HUES48 (cell line): Measurements from ENCODE around the gene KRTAP4-7.
A peak's percentile ranks its signal among the peaks of the same experiment; 100 is the strongest.
"Not testable (repeated sequence)": the region's sequence is repeated elsewhere in the genome, so short reads cannot be mapped to it uniquely, and the experiment has no call there.

Experiments used
- H3K27ac ChIP-seq: one replicate; pipeline ENCODE4 v1.7.0; 2013; ENCODE audit warnings: low read depth, low read length, inconsistent platforms
- H3K27me3 ChIP-seq: 2 replicates; pipeline ENCODE4 v1.6.1; 2013; ENCODE audit warnings: mild to moderate bottlenecking, low read length; ENCODE audit not compliant: control insufficient read depth, insufficient read depth
- H3K36me3 ChIP-seq: 2 replicates; pipeline ENCODE4 v1.6.1; 2013; ENCODE audit warnings: low read length; ENCODE audit not compliant: control insufficient read depth, insufficient read depth
- H3K4me1 ChIP-seq: 2 replicates; pipeline ENCODE4 v1.6.1; 2013; ENCODE audit warnings: mild to moderate bottlenecking, low read length; ENCODE audit not compliant: control insufficient read depth, insufficient read depth
- H3K4me3 ChIP-seq: 2 replicates; pipeline ENCODE4 v1.5.1; 2013; ENCODE audit warnings: mild to moderate bottlenecking, low read depth, low read length
- H3K9ac ChIP-seq: 2 replicates; pipeline ENCODE4 v1.6.1; 2013; ENCODE audit warnings: mild to moderate bottlenecking, low read depth, low read length, moderate library complexity
- H3K9me3 ChIP-seq: 2 replicates; pipeline ENCODE4 v1.6.1; 2013; ENCODE audit warnings: low read length; ENCODE audit not compliant: control insufficient read depth, insufficient read depth

The KRTAP4-7 gene

GRCh38 chr17:41098481-41098880 is 14.5 kb downstream of the KRTAP4-7 start:
- Histone ChIP-seq H3K9me3 (0 out of 2 replicates have a peak, but pooled peaks cover 2% of the 10 kb centered on the region), H3K27ac (no peak overlapping the region), H3K27me3 (no peaks in the 10 kb centered on the region), H3K9ac (no peak overlapping the region), H3K4me3 (no peak overlapping the region), H3K4me1 (no peaks in the 10 kb centered on the region), H3K36me3 (no peaks in the 10 kb centered on the region)

GRCh38 chr17:41099682-41100480 is 15.9 kb downstream of the KRTAP4-7 start:
- H3K4me3 ChIP-seq, H3K9ac ChIP-seq, H3K36me3 ChIP-seq, H3K27ac ChIP-seq, H3K4me1 ChIP-seq, H3K27me3 ChIP-seq, H3K9me3 ChIP-seq: not testable (repeated sequence)

- Histone ChIP-seq H3K4me1 (peaks cover 4% of the 10 kb centered on the region; the same call in 1 of the 2 replicates), H3K9ac (no peak within 1 kb of the TSS)
Observed at GRCh38 chr17:41101586-41102259, 17.8 kb downstream of the KRTAP4-7 start, which contains the start of gene KRTAP4-16. Gene KRTAP4-16 (minus strand): TSS chr17:41102209. CDS start chr17:41102209, 0 bp downstream.

GRCh38 chr17:41103896-41104295 is 19.9 kb downstream of the KRTAP4-7 start:
- Histone ChIP-seq H3K4me3 (no peak overlapping the region), H3K4me1 (peaks cover 21% of the 10 kb centered on the region), H3K9ac (no peak overlapping the region), H3K27ac (no peak overlapping the region), H3K27me3 (no peaks in the 10 kb centered on the region), H3K9me3 (0 out of 2 replicates have a peak, but pooled peaks cover 8% of the 10 kb centered on the region), H3K36me3 (no peaks in the 10 kb centered on the region)

More at GRCh38 chr17:41101586-41102259, 17.8 kb downstream of the KRTAP4-7 start, which contains the start of gene KRTAP4-16:
- H3K36me3 ChIP-seq = no peaks in the 10 kb centered on the region
- H3K4me3 ChIP-seq = no peak within 1 kb of the TSS
- H3K27me3 ChIP-seq = no peaks in the 10 kb centered on the region
- H3K9me3 ChIP-seq = no peaks in the 10 kb centered on the region
- H3K27ac ChIP-seq = no peak within 1 kb of the TSS

GRCh38 chr17:41104386-41105038 is 20.6 kb downstream of the KRTAP4-7 start:
- H3K27ac ChIP-seq, H3K4me3 ChIP-seq, H3K9me3 ChIP-seq, H3K9ac ChIP-seq, H3K27me3 ChIP-seq, H3K36me3 ChIP-seq: not testable (repeated sequence)
- H3K4me1 ChIP-seq = peaks cover 21% of the 10 kb centered on the region

DNA sequence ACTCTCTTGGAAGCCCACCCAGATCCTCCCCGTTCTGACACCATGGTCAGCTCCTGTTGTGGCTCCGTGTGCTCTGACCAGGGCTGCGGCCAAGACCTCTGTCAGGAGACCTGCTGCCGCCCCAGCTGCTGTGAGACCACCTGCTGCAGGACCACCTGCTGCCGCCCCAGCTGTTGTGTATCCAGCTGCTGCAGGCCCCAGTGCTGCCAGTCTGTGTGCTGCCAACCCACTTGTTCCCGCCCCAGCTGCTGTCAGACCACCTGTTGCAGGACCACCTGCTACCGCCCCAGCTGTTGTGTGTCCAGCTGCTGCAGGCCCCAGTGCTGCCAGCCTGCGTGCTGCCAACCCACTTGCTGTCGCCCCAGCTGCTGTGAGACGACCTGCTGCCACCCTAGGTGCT is 21.4 kb downstream of the KRTAP4-7 start, which contains the start of gene KRTAP4-9:
Gene KRTAP4-9 (plus strand): TSS at position 43 of the 400 bp plus-strand sequence. CDS start 0 bp downstream, at position 43.
- not testable (repeated sequence) for H3K27me3 ChIP-seq, H3K9ac ChIP-seq, H3K36me3 ChIP-seq, H3K27ac ChIP-seq, H3K4me3 ChIP-seq, H3K9me3 ChIP-seq
- H3K4me1 ChIP-seq = peaks cover 21% of the 10 kb centered on the region

GRCh38 chr17:41107941-41108450 is 24.0 kb downstream of the KRTAP4-7 start:
- peaks cover 21% of the 10 kb centered on the region for H3K4me1 ChIP-seq
- no peaks in the 10 kb centered on the region for H3K36me3 ChIP-seq
- H3K27me3 ChIP-seq = no peaks in the 10 kb centered on the region
- H3K9ac ChIP-seq = no peak overlapping the region; the same call in 1 of the 2 replicates
- no peak overlapping the region for H3K4me3 ChIP-seq
- peak overlapping the region; percentile 28 for H3K27ac ChIP-seq
- peaks cover 30% of the 10 kb centered on the region for H3K9me3 ChIP-seq

- H3K27me3 ChIP-seq, H3K36me3 ChIP-seq, H3K27ac ChIP-seq, H3K9ac ChIP-seq, H3K4me3 ChIP-seq: not testable (repeated sequence)
- Histone ChIP-seq H3K9me3 (peaks cover 34% of the 10 kb centered on the region), H3K4me1 (peaks cover 21% of the 10 kb centered on the region)
Observed at GRCh38 chr17:41108728-41109386, 24.9 kb downstream of the KRTAP4-7 start.

DNA sequence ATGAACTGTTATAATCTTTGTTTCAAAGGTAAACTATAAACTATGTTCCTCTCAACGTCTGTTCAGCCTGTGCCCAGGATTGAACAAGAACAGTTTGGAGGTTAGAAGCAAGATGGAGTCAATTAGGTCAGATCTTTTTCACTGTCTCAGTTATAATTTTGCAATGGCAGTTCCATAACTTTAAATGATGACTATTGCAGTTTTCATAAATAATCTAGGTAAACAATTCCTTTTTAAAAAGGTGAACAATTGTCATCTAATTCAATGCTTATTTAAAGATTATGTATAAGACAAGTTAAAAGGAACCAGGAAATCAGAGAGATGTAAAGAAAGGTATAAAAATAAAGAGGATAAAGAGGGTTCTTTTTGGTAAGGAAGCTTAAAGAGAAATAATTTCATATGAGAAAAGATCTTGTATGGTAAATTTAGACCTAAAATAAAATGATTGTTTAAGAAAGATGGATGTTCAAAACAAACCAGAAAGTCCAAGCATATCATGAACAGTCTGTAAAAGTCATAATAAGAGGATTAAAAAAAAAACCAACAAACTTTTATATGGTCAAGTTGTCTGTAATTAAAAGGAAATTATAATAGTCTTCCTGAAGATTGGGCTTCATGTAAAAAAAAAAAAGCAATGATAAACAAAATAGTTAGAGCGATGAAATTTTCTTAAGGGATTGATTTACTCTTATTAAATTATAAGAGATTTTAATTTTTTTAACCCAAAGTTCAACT is 27.4 kb downstream of the KRTAP4-7 start:
- H3K4me3 ChIP-seq = no peak overlapping the region
- no peak overlapping the region for H3K9ac ChIP-seq
- peaks cover 21% of the 10 kb centered on the region for H3K4me1 ChIP-seq
- peaks cover 34% of the 10 kb centered on the region for H3K9me3 ChIP-seq
- no peaks in the 10 kb centered on the region for H3K36me3 ChIP-seq
- H3K27me3 ChIP-seq = no peaks in the 10 kb centered on the region
- no peak overlapping the region for H3K27ac ChIP-seq

- Histone ChIP-seq H3K4me1 (no peaks in the 10 kb centered on the region), H3K36me3 (no peaks in the 10 kb centered on the region), H3K27ac (no peak overlapping the region), H3K4me3 (no peak overlapping the region), H3K9me3 (peaks cover 22% of the 10 kb centered on the region), H3K9ac (no peak overlapping the region), H3K27me3 (no peaks in the 10 kb centered on the region)
Observed at GRCh38 chr17:41116297-41116696, 32.3 kb downstream of the KRTAP4-7 start.
